Fibroblast of peridontal ligament (primary cell): ENCODE data around the gene EFNB2.

ENCODE experiments used
- DNase-seq: peaks from one replicate; pipeline ENCODE4 v3.0.0-alpha.2; 2010; ENCODE audit errors: extremely low read depth

The EFNB2 gene, protein sequence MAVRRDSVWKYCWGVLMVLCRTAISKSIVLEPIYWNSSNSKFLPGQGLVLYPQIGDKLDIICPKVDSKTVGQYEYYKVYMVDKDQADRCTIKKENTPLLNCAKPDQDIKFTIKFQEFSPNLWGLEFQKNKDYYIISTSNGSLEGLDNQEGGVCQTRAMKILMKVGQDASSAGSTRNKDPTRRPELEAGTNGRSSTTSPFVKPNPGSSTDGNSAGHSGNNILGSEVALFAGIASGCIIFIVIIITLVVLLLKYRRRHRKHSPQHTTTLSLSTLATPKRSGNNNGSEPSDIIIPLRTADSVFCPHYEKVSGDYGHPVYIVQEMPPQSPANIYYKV

DNA sequence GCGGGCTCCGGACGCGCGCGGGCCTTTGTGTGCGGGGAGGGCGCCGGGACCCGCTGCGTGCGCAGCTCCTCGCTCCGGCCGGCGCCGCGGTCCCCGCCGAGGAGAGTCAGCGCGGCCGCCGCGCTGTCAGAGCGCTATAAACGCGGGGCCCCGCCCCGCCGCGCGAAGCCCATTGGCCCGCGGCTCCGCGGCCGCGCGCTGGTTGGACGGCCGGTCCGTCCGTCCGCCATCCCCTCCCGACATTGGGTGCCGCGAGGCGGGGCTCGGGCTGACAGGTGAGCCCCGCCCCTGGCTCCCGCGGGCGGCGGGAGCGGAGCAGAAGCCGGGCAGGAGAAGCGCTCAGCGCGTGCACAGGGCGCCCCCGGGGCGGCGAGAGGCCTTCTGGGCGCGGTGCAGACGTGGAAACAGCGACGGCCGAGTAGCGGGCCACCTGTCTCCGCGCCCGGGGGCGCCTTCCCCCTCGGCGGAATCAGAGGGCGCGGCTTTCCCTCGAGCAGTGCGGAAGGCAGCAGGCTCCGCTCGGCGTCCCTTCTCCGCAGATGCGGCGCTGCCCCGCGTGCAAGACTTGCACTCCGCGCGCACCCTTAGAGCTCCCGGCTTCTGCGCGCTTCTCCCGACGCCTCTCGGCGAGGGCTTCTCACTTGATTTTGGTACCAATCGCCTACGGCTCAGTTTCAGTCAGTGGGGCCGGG, at the start of gene EFNB2:
EFNB2 (minus strand) TSS at position 111 of the 692 bp plus-strand sequence. CDS start 698 bp downstream, outside the sequence.
- peak; percentile 83 for DNase-seq

GRCh38 chr13:106581225-106581624, 45.8 kb upstream of the EFNB2 start:
- no peak for DNase-seq

GRCh38 chr13:106575896-106576295, 40.4 kb upstream of the EFNB2 start:
- no peak for DNase-seq

GRCh38 chr13:106573868-106574267, 38.4 kb upstream of the EFNB2 start:
- DNase-seq = peak; percentile 52

GRCh38 chr13:106573284-106573846, 37.9 kb upstream of the EFNB2 start:
- DNase-seq = peak; percentile 70

- DNase-seq = no peak
These were observed 34.9 kb upstream of the EFNB2 start for GRCh38 chr13:106570299-106570852.

DNA sequence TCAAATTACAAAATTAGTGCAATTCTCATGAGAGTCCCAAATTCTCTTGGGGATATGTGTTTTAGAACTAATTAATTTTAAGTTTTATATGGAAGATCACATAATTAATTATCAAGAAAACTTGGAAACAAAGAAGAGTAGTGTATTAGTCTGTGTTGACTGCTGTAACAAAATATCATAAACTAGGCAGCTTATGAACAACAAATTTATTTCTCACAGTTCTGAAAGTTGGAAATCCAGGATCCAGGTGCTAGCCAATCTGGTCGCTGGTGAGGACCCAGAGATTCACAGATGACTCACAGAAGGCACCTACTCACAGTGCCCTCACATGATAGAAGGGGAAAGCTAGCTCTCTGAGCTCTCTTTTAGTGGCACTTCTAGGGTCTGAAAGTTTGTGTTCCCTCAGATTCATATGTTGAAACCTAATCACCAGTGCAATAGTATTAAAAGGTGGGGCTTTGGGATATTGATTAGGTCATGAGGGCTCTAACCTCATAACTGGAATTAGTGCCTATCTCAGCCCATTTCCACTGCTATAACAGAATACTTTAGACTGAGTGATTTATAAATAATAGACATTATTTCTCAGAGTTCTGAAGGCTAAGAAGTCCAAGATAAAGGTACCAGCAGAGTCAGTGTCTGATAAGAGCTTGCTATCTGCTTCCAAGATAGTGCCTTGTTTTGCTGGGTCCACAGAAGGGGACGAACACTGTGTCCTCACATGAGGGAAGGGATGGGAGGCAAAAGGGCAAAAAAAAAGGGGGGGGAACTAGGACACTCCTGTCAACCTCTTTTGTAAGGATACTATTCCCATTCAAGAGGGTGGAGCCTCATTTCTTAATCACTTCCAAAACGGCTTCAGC, 34.0 kb upstream of the EFNB2 start:
- no peak for DNase-seq

- DNase-seq = no peak
These were observed 33.0 kb upstream of the EFNB2 start for GRCh38 chr13:106568299-106569003.

- DNase-seq = peak; percentile 90
These were observed 32.2 kb upstream of the EFNB2 start, which contains the start of gene ARGLU1 for GRCh38 chr13:106567474-106568298. TSS of gene ARGLU1 (minus strand) at chr13:106568137. CDS start at chr13:106567919, 218 bp downstream.

DNA sequence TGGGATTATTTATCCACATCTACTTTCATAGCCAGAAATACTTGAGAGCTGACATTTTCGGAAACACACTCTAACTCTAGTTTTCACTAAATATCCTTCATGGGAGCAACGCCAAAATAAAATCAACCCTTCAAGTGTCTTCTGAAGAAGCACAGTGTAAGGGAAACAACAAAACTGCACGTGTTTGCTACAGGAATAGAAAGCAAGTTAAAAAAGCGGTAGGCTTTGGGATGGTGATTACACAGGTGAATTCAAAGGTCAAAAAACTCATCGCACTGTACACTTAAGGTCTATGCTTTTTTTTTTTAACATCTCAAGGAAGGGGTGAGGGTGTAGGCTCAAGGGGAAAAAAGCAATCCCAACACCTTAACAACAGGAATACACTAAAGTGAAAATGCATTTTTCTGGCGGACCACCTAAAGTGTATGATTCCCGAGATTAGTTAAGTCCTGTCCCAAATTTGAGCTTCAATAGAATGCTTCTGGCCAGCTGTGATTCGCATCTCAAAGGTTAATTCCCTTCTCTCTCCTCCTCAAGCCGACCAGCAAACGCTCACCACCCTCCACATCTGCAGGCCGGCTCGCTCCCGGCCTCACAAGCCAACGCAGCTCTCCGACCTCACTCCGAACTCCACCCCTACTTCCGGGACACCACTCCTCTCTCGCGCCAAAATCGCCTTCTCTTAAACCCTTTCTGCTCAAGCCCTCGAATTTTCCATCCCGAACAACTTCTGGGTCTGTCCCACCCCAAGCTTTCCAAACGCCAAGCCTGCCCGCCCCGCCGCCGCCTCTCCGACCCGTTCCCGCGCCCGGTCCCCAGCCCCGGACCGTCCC, 31.4 kb upstream of the EFNB2 start:
- peak; percentile 43 for DNase-seq

DNA sequence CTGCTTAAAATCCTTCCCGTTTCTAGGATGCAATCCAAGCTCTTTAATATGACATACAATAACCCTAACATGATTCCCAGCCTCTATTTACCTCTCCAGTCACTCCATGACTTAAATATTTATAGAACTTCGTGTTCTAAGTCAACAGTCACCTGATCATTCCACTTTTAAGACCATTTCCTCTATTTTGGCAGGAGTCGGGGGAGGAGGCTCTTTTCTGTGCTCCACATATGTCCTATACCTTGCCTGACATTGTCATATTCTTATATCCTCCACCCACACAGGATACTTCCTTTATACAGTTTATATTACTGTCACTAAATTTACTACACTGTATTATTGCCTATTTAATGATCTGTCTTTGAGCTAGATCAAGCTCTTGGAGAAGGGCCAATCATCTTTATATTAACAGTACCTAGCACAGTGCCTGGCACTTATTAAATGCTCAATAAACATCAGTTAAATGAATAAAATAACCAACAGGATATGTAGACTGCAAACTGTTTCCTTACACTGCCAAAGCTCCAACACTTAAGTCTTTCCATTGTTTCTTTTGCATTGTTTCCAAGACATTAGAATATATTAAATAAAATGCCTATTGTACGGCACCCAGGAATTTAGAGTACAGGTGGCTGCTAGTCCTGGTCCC, 29.8 kb upstream of the EFNB2 start:
- DNase-seq = no peak

DNA sequence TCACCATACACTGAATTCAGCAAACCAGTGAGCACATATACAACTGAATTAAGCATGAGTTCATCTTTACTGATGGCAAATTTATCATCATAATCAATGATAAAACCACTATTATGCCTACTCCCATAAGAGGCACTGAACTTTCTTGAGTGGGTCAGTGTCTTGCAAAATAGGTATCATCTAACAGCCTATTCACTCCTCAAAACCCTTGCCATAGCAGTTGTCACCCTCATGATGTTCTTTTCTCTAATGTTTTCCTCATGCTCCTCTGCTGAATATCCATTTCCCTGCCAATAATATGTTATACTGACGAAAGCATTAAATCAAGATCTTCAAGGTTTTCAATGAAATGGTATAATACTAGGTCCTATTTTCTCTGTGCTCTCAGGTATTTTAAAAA, 26.8 kb upstream of the EFNB2 start:
- peak; percentile 30 for DNase-seq

DNA sequence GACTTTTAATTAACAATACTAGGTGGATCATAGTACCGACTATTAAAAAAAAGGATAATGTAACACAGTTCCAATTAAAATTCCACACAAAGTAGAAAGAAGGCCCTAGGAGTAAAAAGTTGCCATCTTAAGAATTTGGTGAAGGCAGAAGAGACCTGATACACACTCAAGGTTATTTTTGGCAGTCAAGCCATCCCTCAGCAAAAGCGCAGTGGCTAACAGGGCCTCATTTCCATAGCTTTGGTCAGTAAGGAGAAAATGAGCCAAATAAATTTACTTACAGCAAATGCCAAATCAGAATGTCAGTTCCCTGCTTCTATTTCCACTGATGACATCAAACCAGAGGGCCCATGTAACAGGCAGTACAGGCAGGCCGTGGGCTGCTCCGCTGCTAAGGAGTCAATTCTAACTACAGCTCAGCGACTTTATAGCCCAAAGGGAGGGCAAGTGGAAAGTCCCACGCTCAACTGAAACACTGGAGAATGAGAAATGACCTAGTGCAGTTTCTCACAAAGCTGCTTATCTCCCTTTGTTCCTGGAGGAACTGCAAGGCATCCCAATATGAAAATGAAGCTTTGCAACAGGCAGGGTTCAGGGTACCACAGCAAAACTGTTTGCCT, 26.2 kb upstream of the EFNB2 start:
- DNase-seq = peak; percentile 49

DNA sequence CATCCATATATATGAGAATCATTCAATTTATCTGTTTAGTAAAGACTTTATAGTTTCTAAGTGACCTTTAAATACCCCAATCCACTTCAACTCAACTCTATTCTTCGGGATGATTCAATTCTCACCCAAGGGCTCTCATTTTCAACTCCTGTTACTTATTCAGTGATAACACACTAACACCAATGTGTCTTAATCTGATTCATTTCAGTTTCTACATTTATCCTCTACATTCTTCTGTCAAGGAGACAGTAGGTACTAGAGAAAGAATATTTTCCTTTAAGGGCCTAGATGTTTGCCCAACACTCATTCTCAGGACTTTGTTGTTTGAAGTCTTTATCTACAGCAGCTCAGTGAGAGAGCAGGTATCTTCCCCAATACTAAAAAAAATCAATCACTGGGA, 25.4 kb upstream of the EFNB2 start:
- DNase-seq = no peak

DNA sequence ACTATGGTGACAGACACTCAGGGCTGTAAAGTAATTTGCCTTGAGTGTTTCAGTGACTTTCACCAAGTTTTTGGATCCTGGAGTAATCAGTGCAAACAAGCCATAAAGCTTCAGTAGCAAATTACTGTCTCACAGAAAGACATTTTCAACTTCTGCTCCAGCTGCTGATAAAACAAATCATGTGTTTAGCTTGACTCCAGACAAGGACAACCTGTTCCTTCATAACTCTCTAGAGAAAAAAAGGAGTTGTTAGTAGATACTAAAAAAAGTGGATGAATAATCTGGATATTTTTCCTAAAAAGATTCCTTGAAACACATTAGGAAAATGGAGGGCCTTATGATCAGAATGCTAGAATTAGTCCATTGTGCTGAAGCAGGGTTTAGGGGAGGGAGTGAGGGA, 23.1 kb upstream of the EFNB2 start:
- no peak for DNase-seq

DNA sequence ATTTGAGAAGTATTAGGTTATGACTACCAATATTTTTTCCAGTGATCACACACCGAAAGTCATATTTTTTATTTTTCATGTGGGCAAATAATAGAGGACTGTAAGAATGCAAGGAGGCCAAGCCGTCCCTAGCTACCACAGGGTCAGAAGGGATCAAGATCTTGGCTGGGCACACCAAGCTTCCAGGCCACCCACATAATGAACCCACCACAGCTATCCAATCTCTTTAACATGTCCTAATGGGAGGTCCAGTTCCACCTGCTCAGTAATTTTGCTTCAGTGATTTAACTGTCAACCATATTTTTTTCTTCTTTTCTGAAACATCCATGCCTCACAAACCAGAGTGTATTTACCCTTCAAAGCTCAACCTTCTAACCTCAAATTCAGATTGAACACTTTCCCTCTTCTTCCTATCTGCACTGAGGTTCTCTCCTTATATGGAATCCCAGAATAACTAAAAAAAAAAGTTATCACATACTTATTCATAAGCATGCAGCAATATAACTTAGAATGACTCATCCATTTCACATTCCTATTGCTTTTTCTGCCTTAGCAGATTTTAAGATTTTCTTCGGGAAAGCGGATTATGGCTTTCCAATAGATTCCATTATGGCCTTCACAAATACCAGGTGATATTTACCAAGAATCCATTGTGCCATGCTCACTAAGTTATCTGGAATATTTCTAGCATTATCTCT, 20.3 kb upstream of the EFNB2 start:
- peak; percentile 46 for DNase-seq

DNA sequence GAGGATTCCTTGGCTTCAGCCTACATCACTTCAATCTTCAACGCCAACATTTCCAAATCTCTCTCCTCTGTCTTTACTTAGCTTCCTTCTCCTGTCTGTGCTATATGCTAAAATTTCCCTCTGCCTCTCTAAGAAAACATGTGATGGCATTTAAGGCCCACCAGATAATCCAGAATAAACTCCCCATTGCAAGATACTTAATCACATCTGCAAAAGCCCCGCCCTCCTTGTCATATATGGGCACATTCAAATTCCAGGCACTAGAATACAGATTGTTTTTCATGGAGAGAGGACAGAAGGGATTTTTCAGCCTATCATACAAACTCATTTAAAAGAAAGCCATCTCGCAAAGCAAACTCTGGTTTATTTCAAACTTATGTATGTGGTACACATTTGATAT, 16.3 kb upstream of the EFNB2 start:
- DNase-seq = no peak

DNA sequence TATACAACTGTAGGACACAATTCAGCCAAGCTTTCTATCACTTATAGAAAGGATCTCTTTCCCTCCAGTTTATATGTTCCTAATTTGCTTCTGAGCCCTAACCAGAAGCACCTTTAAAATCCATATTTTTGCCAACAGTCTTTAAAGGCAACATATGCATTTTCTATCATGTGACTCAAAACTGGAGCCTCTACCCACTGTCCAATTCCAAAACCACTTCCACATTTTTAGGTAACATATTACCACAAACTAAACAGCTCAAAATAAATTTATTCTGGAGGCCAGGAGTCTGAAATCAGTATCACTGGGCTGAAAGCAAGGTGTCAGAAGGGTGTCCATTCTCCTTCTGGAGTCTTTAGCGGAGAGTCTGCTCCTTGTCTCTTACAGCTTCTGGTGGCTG, 15.9 kb upstream of the EFNB2 start:
- DNase-seq = no peak
